ENCODE measurements around the gene PNP. TPM values are rescaled to one million over a fixed set of nuclear protein-coding genes. Genes with fewer than 3 reads are reported as not detected.
A peak's percentile ranks its signal among the peaks of the same experiment; 100 is the strongest.

PNP gene
- total RNA-seq, 1 donor from 2014 or later = 3.1 TPM

GRCh38 chr14:20455355-20456300 lies 13.6 kb upstream of the PNP start:
- no peak for DNase-seq

DNA sequence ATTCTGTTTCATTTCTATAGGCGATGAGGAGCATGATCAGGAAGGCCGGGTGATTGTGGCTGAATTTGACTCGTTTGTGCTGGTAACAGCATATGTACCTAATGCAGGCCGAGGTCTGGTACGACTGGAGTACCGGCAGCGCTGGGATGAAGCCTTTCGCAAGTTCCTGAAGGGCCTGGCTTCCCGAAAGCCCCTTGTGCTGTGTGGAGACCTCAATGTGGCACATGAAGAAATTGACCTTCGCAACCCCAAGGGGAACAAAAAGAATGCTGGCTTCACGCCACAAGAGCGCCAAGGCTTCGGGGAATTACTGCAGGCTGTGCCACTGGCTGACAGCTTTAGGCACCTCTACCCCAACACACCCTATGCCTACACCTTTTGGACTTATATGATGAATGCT lies 12.2 kb upstream of the PNP start:
- no peak for DNase-seq

DNA sequence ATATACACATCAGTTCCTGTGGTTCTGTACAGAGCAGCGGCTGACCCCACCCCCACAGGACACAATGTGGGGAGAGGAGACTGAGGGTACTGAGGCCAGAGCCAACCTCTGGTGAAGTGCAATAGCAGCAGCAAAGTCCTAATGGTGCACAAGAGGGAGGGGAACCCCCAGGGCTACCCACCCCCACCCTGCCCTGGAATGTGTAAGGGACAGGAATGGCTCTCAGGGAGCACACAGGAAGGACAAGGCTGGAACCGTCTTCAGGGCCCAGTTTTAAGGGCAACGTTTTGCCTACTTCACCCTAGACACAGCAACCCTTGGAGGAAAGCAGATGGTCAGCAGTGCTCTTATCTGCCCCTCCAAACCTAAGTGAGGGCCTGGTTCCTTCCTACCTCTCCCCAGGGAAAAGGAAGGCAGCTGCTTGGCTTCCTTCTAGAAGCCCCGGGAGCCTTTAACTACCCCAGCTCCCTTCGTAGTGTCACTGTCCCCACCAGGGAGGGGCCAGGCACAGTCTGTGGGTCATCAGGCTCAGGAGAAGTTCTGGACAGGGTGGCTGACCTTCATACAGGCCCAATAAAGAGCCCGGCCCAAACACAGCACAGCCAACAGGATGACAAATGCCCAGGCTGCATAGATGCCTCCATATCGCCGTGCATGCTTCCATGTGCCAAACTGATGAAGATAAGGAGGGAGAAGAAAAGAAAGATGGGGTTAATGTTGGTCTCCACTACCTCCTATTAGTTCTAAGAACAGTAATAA lies 11.0 kb upstream of the PNP start:
- DNase-seq = no peak

DNA sequence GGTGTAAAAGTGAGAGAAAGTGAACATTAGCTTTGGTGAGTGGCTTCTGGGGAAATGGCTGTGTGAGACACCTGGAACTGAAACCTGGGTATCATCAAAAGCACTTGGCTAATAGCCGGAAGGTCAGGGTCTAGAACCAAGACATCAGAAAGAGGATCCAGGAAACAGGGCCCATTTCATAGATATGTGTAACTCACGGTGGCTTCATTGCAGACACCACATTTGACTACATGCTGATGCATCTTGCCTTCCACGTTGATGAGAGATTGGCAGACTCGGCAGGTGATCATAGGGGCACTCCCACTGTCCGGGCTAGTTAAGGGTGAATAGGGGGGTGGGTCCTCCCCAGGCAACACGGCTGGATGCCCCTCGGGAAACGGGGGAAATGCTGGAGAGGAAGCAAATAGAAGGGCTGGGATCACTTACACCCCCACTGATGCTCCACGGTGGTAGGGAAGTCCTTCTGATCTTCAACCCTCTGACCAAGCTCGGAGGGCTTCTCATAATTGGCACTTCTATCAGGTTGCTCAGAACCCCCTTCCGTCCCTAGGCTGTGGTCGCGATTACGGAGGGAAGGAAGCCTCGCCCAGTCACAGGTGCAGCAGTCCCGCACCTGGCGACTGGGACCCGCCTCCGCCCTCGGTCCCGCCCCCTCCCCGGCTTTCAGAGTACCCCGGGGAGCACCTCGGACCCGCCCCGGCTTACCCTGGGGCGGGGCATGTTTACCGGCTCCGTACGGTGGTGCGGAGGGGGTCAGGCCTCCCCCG lies 8.6 kb upstream of the PNP start:
- DNase-seq = no peak

GRCh38 chr14:20461225-20462141 lies 7.7 kb upstream of the PNP start, which contains the start of gene PIP4P1:
TSS of gene PIP4P1 (minus strand) at chr14:20461434. CDS start at chr14:20461325, 109 bp downstream.
- peak; percentile 100 for DNase-seq

DNA sequence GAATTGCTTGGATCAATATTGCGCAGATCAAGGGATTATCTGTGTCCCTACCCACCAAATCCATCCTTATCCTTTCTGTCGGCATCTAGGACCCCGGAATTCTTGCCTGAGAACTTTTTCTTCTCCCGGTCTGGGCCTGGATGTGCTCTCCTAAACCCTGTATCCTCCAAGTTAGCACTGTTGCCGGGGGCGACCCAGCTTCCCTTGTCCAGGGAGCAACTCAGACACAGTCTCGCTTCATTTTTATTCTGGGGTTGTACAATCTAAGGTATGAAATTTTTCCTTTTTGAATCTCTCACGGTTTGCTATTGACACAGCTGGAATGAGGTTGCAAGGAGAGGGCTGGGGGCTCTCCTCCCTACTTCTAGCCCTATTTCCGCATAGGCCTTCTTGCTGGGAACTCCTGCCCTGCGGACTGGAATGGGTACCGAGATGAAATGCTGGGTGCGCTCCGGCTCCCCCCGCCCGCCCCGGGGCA lies 403 bp upstream of the PNP start:
- no peak for DNase-seq

DNA sequence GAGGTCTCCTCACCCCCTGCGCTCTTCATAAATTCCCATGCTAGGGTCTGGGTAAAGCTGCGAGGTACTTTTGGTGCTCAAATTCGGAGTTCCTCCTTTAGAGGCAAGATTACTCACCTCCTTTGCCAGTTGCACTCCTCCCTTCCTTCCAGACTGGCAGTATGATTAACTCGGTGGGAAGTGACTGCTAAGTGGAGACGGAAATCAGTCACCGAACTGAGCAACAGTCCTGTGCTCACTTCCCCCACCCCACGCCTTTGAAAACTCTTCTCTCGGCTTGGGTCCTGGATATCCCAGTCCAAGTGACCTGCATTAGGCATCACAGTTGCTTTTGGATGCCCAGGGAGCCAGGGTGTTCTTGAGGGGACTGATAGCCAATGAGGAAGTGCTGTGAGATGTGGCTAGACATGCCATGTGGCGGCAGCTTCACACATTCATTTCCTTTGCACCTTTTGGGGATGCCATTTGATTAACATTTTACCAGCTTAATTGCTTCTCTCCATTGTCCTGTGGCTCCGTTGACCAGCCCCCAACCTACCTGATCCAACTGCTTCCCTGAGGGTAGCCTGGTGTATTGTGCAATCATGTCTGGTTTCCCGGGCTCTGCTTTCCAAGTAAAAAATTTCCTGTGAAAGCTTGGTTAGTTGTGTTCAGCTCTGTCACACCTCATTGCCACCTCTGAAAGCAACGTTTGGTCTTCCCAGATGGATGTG lies 840 bp downstream of the PNP start:
- no peak for DNase-seq

- no peak for DNase-seq
Observed at GRCh38 chr14:20470603-20470901, 1.3 kb downstream of the PNP start.

GRCh38 chr14:20472536-20473169 lies 3.4 kb downstream of the PNP start:
- DNase-seq = no peak

GRCh38 chr14:20476776-20477175 lies 7.6 kb downstream of the PNP start:
- no peak for DNase-seq

GRCh38 chr14:20477211-20477876 lies 8.1 kb downstream of the PNP start:
- no peak for DNase-seq

DNA sequence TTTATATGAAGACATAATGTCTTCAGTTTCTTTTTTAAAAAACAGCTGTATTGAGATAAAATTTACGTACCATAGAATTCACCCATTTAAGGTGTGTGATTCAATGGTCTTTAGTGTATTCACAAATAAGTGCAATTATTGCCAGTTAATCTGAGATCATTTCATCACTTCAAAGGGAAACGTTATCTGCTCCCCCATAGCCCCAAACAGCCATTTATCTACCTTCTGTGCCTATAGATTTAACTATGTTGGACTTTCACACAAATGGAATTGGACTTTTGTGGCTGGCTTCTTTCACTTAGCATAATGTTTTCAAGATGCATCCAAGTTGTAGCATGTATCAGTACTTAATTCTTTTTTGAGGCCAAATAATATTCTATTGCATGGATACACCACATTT lies 9.7 kb downstream of the PNP start:
- DNase-seq = no peak

- DNase-seq = no peak
Observed at GRCh38 chr14:20482382-20482781, 13.2 kb downstream of the PNP start.

GRCh38 chr14:20485900-20486299 lies 16.7 kb downstream of the PNP start:
- DNase-seq = no peak

DNA sequence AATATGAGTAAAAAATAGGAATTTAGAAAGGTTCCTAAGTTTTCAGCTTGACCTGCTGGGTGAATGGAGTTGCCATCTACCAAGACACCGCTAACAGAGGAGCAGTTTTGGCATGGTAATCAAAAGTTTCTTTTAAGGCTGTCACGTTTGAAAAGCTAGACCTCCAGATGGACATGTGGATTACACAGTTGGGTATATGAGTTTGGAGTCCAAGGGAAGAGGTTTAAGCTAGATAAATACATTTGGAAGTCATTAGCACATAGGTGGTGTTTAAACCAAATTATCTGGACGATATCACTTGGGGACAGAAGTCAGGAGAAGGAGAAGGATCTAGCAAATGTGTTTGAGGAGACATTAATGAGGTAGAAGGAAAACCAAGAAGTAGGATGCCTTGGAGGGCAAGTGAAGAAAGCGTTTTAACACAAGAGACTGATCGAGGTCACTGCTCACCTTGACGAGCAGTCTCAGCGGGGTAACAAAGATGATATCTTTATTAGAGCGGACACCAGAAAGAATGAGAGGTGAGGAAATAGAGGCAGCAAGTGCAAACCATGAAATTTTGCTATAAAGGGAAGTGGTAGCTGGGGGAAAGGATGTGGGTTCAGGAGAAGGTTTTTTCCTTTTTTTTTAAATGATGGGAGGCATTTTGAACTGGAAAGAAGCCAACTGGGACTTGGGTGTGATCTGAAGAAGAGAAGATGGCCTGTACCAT lies 17.6 kb downstream of the PNP start:
- DNase-seq = no peak

DNA sequence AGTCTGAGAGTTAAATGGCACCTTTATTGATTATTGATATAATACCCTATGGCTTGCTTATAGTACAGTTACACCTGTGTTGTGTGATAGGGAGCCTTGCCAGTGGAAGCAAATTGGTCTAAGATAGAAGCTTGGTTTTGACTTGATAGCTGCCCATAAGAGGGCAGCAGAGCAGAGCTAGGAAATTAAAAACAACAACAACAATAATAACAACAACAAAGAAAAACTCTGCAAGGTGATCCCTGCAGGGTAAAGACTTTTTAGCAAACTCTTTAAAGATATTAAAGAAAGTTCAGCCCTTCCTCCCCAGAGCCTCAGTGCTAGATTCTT lies 18.2 kb downstream of the PNP start:
- no peak for DNase-seq

DNA sequence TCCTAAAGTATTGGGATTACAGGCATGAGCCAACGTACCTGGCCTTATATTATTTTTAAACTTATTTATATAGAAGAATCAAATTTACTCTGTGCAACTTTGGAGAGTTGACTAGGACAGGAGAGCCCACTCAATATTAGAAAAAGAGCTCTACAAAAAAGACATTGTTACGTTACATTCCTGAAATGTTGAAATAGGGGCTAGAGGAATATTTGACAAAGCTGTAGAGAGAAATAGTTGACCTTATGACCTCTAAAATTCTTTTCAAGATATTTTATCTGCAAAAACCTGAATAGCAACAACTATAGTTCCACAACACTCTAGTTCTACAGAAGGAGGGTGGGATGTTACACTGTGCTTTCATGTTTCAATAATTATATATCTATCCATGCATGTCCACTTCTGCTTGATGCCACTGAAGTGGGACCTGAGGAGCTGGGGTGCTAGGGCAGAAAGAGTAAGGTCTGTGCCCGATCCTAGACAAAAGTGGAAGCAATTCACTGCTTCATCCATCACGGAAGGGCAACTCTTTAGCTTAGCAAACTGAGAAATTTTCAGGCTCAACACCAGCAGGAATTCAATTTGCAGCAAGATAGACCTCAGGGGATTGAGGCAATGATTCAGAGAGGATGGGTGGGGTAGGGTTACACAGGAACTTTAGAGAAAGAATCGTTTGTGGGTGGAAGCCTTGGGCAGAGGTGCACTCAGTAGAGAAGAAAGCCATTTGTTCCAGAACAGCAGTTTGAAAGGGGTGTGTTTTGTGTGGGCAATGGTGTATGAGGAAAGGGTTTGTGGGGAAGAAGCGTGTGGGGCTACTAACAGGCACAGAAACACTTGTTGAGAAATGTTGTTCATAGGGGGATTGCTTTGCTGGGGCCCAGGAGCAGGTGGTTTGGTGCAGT lies 20.1 kb downstream of the PNP start:
- DNase-seq = no peak

DNA sequence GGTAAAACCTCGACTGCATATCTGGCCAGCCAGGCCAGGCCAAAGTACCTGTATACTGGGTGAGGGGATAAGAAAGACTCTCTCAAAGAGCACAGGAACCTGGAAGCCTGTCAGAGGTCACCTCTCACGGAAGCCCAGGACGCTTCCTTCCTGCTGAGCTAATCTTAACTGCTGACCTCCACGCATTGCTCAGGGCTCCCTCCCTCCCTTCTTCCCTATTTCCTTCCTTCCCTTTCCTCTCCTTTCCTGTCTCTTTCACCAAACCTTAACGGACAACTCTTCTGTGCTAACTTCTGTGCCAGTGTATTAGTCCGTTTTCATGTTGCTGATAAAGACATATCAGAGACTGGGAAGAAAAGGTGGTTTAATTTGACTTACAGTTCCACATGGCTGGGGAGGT lies 21.4 kb downstream of the PNP start:
- no peak for DNase-seq

Data from occipital lobe (tissue), 2 donors.